Stimulated activated CD4-positive, alpha-beta T cell treated with anti-CD3 and anti-CD28 coated beads, TNF-alpha, amount 100 ng/mL, for 1 hour (primary cell): ENCODE data around the gene COL4A5.

Experiments
- DNase-seq, 3 donors: peaks; one replicate each; pipeline ENCODE4 v3.0.0-alpha.2; 2020; ENCODE audit warnings: low read depth in 3 of 3, low spot score in 1 of 3

The COL4A5 gene

DNA sequence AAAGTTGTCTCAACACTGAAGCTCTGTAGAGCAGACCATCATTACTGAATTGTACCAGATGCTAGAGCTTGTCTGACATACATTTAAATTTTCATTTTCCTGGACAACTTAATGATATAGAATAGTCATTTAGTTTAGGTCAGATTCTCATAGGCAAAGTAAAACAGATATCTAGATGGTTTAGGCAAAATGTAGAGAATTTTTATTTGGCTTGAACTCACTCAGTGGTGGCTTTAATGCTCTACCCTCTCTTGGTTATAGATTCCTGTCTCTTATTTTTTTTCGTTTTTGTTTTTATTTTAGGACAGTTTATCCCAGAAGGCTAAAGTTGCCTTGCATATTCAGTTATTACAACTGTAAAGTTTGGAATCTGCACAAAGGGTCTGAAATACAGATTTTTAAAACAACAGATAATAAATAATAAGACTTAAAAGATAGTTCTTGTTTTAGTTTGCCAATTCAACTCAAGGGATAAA lies 300.7 kb downstream of the COL4A5 start:
- DNase-seq = no peak
